B cell (primary cell): ENCODE measurements around the gene PYGO2. TPM values are rescaled to one million over a fixed set of nuclear protein-coding genes. Genes with fewer than 3 reads are reported as not detected.

ENCODE experiments used
- ATAC-seq: fragments of 200-7000 bp; cut with Tn5 transposase; one replicate; pipeline ENCODE4 v1.10.0; 2021; ENCODE audit warnings: low read depth, mild to moderate bottlenecking, moderate number of reproducible peaks, moderate library complexity
- CTCF ChIA-PET: fragments of 350-600 bp; sonication (Branson Sonifier 250); formaldehyde crosslinking; loops from one replicate; lab custom pipeline; 2021; ENCODE audit warnings: antibody characterized with exemption, inconsistent platforms; lab: Charles Lee
- POLR2A ChIA-PET: fragments of 350-600 bp; sonication (Branson Sonifier 250); formaldehyde crosslinking; loops from one replicate; lab custom pipeline; 2021; ENCODE audit warnings: antibody characterized with exemption; lab: Charles Lee
- DNase-seq: peaks from one replicate; pipeline ENCODE4 v3.0.0; 2013
- H2AFZ ChIP-seq: 2 replicates; pipeline ENCODE4 v1.6.1; 2012; ENCODE audit warnings: mild to moderate bottlenecking, low read depth, low read length; ENCODE audit not compliant: insufficient read depth, poor library complexity, severe bottlenecking
- H3K27ac ChIP-seq, 2 donors: 1 replicate in 1 of 2; 2 replicates in 1 of 2; pipeline ENCODE4 v1.5.1; 2012 to 2013; ENCODE audit warnings: low read length in 2 of 2, mild to moderate bottlenecking in 2 of 2, moderate library complexity in 1 of 2
- H3K27me3 ChIP-seq, 4 experiments: fragments of 200-600 bp in 1 of 4; sonication (generic) in 1 of 4; replicated peaks in 1 of 4; 1 replicate in 2 of 4; 2 replicates in 2 of 4; pipeline versions ENCODE4 v1.6.1 to v1.7.0; 2013 to 2016; ENCODE audit warnings: low read length in 3 of 4, mild to moderate bottlenecking in 2 of 4, mixed read lengths in 1 of 4, moderate library complexity in 1 of 4; ENCODE audit not compliant: insufficient read depth in 4 of 4, control insufficient read depth in 3 of 4; ENCODE audit errors: control extremely low read depth in 1 of 4
- H3K36me3 ChIP-seq, 2 experiments: replicated peaks in 1 of 2; 1 replicate in 1 of 2; 2 replicates in 1 of 2; pipeline versions ENCODE4 v1.6.1 to v1.7.1; 2013; ENCODE audit warnings: low read length in 1 of 2; ENCODE audit not compliant: insufficient read depth in 2 of 2, control insufficient read depth in 1 of 2; ENCODE audit errors: control extremely low read depth in 1 of 2, extremely low read depth in 1 of 2
- H3K4me1 ChIP-seq, 2 donors: fragments of 200-600 bp in 1 of 2; sonication (generic) in 1 of 2; 1 replicate in 1 of 2; 2 replicates in 1 of 2; pipeline versions ENCODE4 v1.5.1 to v1.6.1; 2013 to 2017; ENCODE audit warnings: low read length in 2 of 2; ENCODE audit not compliant: control insufficient read depth in 2 of 2, insufficient read depth in 2 of 2
- H3K4me2 ChIP-seq: replicated peaks from 2 replicates; pipeline ENCODE3; 2012; ENCODE audit warnings: mild to moderate bottlenecking, low read depth, low read length; ENCODE audit not compliant: poor library complexity, severe bottlenecking
- H3K4me3 ChIP-seq, 5 experiments: fragments of 200-600 bp in 1 of 5; sonication (generic) in 1 of 5; 1 replicate in 3 of 5; 2 replicates in 2 of 5; pipeline versions ENCODE4 v1.5.1 to v1.7.0; 2011 to 2016; ENCODE audit warnings: low read length in 4 of 5, mild to moderate bottlenecking in 4 of 5, low read depth in 2 of 5, control low read depth in 1 of 5, moderate library complexity in 1 of 5; ENCODE audit not compliant: insufficient read depth in 1 of 5; ENCODE audit errors: control extremely low read depth in 1 of 5, extremely low read depth in 1 of 5
- H3K79me2 ChIP-seq: fragments of 200-600 bp; sonication (generic); one replicate; pipeline ENCODE4 v1.6.0; 2016; ENCODE audit warnings: low read length; ENCODE audit not compliant: control insufficient read depth, insufficient read depth
- H3K9ac ChIP-seq: fragments of 200-600 bp; sonication (generic); 2 replicates; pipeline ENCODE4 v1.6.1; 2017; ENCODE audit warnings: mild to moderate bottlenecking, low read length, moderate library complexity
- H3K9me3 ChIP-seq, 3 donors: one replicate each; pipeline versions ENCODE4 v1.6.1 to v1.7.1; 2013; ENCODE audit warnings: low read length in 2 of 3; ENCODE audit not compliant: control insufficient read depth in 2 of 3, insufficient read depth in 1 of 3; ENCODE audit errors: control extremely low read depth in 1 of 3
- H4K20me1 ChIP-seq: 2 replicates; pipeline ENCODE4 v1.6.0; 2012; ENCODE audit warnings: mild to moderate bottlenecking, low read length; ENCODE audit not compliant: insufficient read depth, control insufficient read depth, poor library complexity, severe bottlenecking
- H3K27ac Mint-ChIP-seq: one replicate; pipeline ENCODE4 v1.8.0; 2021; ENCODE audit warnings: mixed read lengths
- H3K27me3 Mint-ChIP-seq: one replicate; pipeline ENCODE4 v1.8.0; 2021; ENCODE audit warnings: mixed read lengths
- H3K4me1 Mint-ChIP-seq: one replicate; pipeline ENCODE4 v1.8.0; 2021; ENCODE audit warnings: mixed read lengths
- H3K4me3 Mint-ChIP-seq: one replicate; pipeline ENCODE4 v1.8.0; 2021; ENCODE audit warnings: mixed read lengths
- H3K9me3 Mint-ChIP-seq: one replicate; pipeline ENCODE4 v1.8.0; 2022; ENCODE audit warnings: mixed read lengths; ENCODE audit not compliant: insufficient read depth
- EZH2 ChIP-seq: IDR thresholded peaks from 2 replicates; pipeline ENCODE4 v1.6.1; 2012; ENCODE audit warnings: borderline replicate concordance, low read depth, mild to moderate bottlenecking, moderate library complexity, low read length; ENCODE audit not compliant: insufficient read depth, poor library complexity, severe bottlenecking
- WGBS: methylation state at CpG from one replicate; pipeline ENCODE4 v1.1.5; 2013; ENCODE audit warnings: missing lambda C conversion rate; ENCODE audit not compliant: insufficient coverage; 5-methylcytosine and 5-hydroxymethylcytosine counted together
- intact Hi-C: fragments of 100-400 bp; cut with micrococcal nuclease; formaldehyde crosslinking; loops from one replicate; pipeline ENCODE4 v1.10.0; 2022
- polyA plus RNA-seq: library from polyadenylated mRNA; depleted of rRNA; stranded (reverse); fragments of >200 nt; gene quantifications from 2 replicates; pipeline ENCODE4 v1.2.3, GENCODE V29; 2012
- total RNA-seq, 2 donors: library from RNA; stranded (reverse); fragments of 120-200 nt in 1 of 2; gene quantifications; 1 replicate in 1 of 2; 2 replicates in 1 of 2; pipeline versions ENCODE4 v1.2.3 to v1.2.4, GENCODE V29; 2013 to 2022
- TF ChIP-seq, protein P1 (sequence below): fragments of 200-600 bp; IDR thresholded peaks from one replicate; pipeline ENCODE4 v1.8.0; 2022; ENCODE audit warnings: antibody characterized with exemption, mild to moderate bottlenecking

PYGO2 gene
- total and polyA plus RNA-seq, 2 donors (not counting 1 experiment from before 2014, with no cell fraction given), result 22.2 to 52.7 TPM

DNA sequence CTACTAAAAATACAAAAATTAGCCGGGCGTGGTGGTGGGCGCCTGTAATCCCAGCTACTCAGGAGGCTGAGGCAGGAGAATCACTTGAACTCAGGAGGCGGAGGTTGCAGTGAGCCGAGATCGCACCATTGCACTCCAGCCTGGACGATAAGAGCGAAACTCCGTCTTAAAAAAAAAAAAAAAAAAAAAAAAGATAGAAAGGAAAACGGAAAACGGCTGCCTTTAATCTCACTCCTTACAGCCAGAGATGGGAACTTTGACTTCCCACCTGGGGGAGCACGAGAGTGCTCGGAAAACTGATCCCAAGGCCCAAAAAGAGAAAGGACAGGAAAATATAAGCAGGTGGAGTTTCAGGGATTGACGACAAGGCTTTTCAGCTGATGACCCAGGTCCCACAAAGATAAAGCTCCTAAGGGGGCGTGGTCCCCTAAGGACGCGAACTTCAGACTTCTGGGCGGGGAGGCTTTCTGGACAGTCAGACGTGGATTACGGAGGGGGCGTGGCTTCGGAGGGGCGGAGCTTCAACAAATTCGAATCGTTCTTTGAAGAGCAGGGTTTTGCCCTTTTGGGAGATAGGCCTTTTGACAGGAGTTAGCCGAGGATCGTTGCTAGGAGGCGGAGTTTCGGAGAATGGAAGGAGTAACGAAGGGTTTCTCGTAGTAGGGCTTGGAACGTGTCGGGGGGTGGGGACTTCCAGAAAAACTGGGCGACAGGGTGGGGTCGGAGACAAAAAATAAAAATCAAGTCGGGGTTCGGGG, 11.9 kb upstream of the PYGO2 start:
- peak overlapping the region; percentile 68 for H2AFZ ChIP-seq
- no peaks in the 10 kb centered on the region for H3K9me3 ChIP-seq
- peak overlapping the region; percentile 90 to 94 for H3K27ac ChIP-seq
- H3K27me3 ChIP-seq, result no peaks in the 10 kb centered on the region
- DNase-seq (peak; percentile 94), ATAC-seq (peak; percentile 18)
- no peaks in the 10 kb centered on the region for H3K27me3 Mint-ChIP-seq
- H3K9ac ChIP-seq, result peak overlapping the region; percentile 86
- CTCF ChIA-PET, result interaction anchor here (0.6 to 8.7 kb wide), 21 partner anchors 10 to 638 kb away, joined by 3 to 110 read pairs (median 4); partner anchors contain the start of genes FLAD1, KRTCAP2, PBXIP1 and PMVK
- TF ChIP-seq EZH2, result no peak
- TF ChIP-seq, protein P1, sequence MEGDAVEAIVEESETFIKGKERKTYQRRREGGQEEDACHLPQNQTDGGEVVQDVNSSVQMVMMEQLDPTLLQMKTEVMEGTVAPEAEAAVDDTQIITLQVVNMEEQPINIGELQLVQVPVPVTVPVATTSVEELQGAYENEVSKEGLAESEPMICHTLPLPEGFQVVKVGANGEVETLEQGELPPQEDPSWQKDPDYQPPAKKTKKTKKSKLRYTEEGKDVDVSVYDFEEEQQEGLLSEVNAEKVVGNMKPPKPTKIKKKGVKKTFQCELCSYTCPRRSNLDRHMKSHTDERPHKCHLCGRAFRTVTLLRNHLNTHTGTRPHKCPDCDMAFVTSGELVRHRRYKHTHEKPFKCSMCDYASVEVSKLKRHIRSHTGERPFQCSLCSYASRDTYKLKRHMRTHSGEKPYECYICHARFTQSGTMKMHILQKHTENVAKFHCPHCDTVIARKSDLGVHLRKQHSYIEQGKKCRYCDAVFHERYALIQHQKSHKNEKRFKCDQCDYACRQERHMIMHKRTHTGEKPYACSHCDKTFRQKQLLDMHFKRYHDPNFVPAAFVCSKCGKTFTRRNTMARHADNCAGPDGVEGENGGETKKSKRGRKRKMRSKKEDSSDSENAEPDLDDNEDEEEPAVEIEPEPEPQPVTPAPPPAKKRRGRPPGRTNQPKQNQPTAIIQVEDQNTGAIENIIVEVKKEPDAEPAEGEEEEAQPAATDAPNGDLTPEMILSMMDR, result no peak
- H3K79me2 ChIP-seq, result peaks cover 67% of the 10 kb centered on the region
- H3K27ac Mint-ChIP-seq, result no peak overlapping the region
- no peaks in the 10 kb centered on the region for H3K9me3 Mint-ChIP-seq
- peaks cover 39% of the 10 kb centered on the region for H4K20me1 ChIP-seq
- intact Hi-C loops, result loop anchor here (1.0 to 5.0 kb wide), 5 partner anchors 12 to 199 kb away; partner anchors contain the start of genes KRTCAP2, PYGO2 and TRIM46
- POLR2A ChIA-PET, result interaction anchor here (0.7 to 3.8 kb wide), 14 partner anchors 10 to 868 kb away, joined by 3 to 32 read pairs (median 8); partner anchors contain the start of genes FLAD1, PBXIP1, PMVK and PYGO2
- H3K4me3 ChIP-seq, result peak overlapping the region; percentile 71 to 99 (median 90)
- peaks cover 30% of the 10 kb centered on the region for H3K4me1 Mint-ChIP-seq
- peaks cover 0 to 18% of the 10 kb centered on the region in 2 experiments for H3K36me3 ChIP-seq
- 1% methylated on average over 25 of the region's 37 CpGs for WGBS
- H3K4me1 ChIP-seq, result peaks cover 22 to 44% of the 10 kb centered on the region in 2 donors
- no peak overlapping the region for H3K4me3 Mint-ChIP-seq
- peak overlapping the region; percentile 86 for H3K4me2 ChIP-seq
